ENCODE measurements around the gene ZPBP2. TPM values are rescaled to one million over a fixed set of nuclear protein-coding genes. Genes with fewer than 3 reads are reported as not detected.

Gene ZPBP2
- total and polyA plus RNA-seq, 12 donors, result not detected

DNA sequence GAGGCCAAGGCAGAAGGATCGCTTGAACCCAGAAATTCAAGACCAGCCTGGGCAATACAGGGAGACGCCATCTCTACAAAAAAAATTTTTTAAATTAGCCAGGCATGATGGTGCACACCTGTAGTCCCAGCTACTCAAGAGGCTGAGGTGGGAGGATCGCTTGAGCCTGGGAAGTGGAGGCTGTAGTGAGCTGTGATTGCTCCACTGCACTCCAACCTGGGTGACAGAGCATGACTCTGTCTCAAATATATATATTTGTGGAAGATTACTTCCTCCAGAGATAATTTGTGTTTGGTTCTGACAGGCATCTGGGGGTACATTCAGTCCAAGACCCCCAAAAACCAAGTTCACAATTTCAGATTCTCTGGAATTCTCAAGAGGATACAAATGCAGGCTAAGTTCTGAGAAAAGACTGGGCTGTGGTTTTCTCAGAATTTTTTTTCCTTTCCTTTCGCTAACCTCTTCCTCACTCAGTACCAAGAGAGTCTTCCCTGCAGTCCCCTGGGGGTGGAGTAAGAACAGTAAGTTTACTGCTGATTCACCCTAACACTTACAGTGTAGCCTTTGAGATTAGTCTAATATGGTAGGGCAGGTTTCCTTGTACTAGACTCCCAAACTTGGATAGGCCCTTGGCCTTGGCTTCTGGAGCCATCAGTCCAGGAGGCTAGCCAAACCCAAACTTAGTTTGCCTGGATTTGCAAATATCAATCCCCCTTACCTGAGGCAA is 35.3 kb downstream of the ZPBP2 start:
- peaks cover 0 to 13% (median 0%) of the 10 kb centered on the region in 9 donors for H3K4me1 ChIP-seq
- ATAC-seq, result no peak
- no peak for DNase-seq
- H3K27ac ChIP-seq, result no peak overlapping the region
- H3K4me3 ChIP-seq, result no peak overlapping the region
- 88 to 92% methylated on average over 4 of the region's 4 CpGs for WGBS, 2 donors
- peaks cover 0 to 39% (median 0%) of the 10 kb centered on the region in 9 donors for H3K36me3 ChIP-seq
- intact Hi-C loops (cut with DNase I), result no loop called here
- no peaks in the 10 kb centered on the region for H3K27me3 ChIP-seq
- H3K9me3 ChIP-seq, result no peaks in the 10 kb centered on the region
- TF ChIP-seq, protein P1, sequence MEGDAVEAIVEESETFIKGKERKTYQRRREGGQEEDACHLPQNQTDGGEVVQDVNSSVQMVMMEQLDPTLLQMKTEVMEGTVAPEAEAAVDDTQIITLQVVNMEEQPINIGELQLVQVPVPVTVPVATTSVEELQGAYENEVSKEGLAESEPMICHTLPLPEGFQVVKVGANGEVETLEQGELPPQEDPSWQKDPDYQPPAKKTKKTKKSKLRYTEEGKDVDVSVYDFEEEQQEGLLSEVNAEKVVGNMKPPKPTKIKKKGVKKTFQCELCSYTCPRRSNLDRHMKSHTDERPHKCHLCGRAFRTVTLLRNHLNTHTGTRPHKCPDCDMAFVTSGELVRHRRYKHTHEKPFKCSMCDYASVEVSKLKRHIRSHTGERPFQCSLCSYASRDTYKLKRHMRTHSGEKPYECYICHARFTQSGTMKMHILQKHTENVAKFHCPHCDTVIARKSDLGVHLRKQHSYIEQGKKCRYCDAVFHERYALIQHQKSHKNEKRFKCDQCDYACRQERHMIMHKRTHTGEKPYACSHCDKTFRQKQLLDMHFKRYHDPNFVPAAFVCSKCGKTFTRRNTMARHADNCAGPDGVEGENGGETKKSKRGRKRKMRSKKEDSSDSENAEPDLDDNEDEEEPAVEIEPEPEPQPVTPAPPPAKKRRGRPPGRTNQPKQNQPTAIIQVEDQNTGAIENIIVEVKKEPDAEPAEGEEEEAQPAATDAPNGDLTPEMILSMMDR (IDR thresholded peaks at IDR 0.05), result no peak

DNA sequence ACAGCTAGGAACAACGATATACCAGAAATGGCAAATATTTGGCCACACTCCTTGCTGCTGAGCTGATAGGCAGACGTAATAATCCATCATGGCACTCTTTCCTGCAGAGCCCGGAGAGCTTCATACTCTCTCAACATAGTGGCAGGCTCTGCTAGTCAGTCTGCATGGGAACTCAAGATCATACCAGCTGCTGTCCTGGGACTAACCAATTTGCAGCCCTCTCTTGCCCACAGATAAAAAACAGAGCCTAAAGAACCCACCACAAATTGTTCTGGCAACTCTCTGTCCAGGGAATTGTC is 36.9 kb downstream of the ZPBP2 start:
- TF ChIP-seq, protein P1 (IDR thresholded peaks at IDR 0.05), result no peak
- no peaks in the 10 kb centered on the region for H3K9me3 ChIP-seq
- H3K4me3 ChIP-seq, result no peak overlapping the region
- peaks cover 0 to 13% (median 0%) of the 10 kb centered on the region in 9 donors for H3K4me1 ChIP-seq
- H3K27ac ChIP-seq, result no peak overlapping the region
- ATAC-seq (no peak), DNase-seq (no peak)
- intact Hi-C loops (cut with DNase I), result no loop called here
- peaks cover 0 to 54% (median 0%) of the 10 kb centered on the region in 9 donors for H3K36me3 ChIP-seq
- WGBS, 2 donors, result 83 to 86% methylated on average over 3 of the region's 3 CpGs
- H3K27me3 ChIP-seq, result no peaks in the 10 kb centered on the region

DNA sequence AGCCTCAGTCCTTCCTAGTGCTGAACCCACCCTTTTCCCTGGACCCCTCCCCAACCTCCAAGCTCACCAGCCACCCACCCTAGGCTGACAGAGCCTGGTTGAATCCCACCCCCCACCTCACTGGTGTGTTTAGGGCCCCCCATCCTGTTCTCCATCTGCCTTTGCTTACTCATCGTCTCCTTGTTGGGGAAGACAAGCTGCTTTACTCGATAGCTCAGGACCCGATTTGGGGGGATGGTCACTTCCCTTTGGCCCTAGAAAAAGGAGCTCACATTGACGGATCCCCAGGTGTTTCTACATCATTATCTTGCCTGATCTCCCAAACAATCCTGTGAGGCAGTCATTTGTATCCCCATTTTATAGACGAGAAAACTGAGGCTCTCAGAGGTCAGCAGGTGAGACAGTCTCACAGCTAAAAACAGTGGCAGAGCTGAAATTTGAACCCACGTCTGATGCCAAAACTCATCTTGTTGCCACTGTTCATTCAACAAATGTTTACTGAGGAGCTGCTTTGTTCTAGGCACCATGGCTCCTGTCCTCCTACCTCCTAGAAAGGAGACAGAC is 40.9 kb downstream of the ZPBP2 start:
- intact Hi-C loops (cut with DNase I), result no loop called here
- H3K27ac ChIP-seq, result no peak overlapping the region
- H3K36me3 ChIP-seq, result peaks cover 0 to 71% (median 0%) of the 10 kb centered on the region in 9 donors
- no peak overlapping the region for H3K4me3 ChIP-seq
- WGBS, 2 donors, result 91 to 93% methylated on average over 6 of the region's 6 CpGs
- peaks cover 0 to 2% (median 0%) of the 10 kb centered on the region in 9 donors for H3K4me1 ChIP-seq
- DNase-seq (no peak), ATAC-seq (no peak)
- H3K9me3 ChIP-seq, result no peaks in the 10 kb centered on the region
- H3K27me3 ChIP-seq, result no peaks in the 10 kb centered on the region
- TF ChIP-seq, protein P1 (IDR thresholded peaks at IDR 0.05), result no peak

DNA sequence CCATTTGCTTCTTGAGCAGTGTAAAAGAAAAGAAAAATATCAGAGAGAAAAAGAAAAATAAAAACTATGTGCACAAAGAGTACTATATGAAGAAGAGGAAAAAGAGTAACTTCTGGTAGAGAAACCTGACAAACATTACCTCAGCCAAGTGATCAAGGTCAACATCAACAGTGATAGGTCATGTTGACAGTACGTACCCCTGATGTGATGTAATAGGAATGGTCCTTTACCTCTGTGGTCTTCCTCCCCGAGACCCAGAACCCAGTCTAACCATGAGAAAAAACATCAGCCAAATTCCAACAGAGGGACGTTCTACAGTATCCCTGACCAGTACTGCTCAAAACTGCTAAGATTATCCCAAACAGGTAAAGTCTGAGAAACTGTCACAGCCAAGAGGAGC is 46.0 kb downstream of the ZPBP2 start:
- TF ChIP-seq, protein P1 (IDR thresholded peaks at IDR 0.05), result no peak
- 83 to 91% methylated on average over 3 of the region's 3 CpGs for WGBS, 2 donors
- ATAC-seq, result no peak
- Histone ChIP-seq H3K4me3 (no peak overlapping the region), H3K36me3 (peaks cover 0 to 50% (median 0%) of the 10 kb centered on the region in 9 donors), H3K9me3 (no peaks in the 10 kb centered on the region), H3K27ac (no peak overlapping the region), H3K4me1 (peaks cover 0 to 6% (median 0%) of the 10 kb centered on the region in 9 donors), H3K27me3 (no peaks in the 10 kb centered on the region)
- DNase-seq, result no peak
- intact Hi-C loops (cut with DNase I), result no loop called here

Data from heart right ventricle (tissue), 16 donors.